Measurements from ENCODE around the gene KIF5C. TPM values are rescaled to one million over a fixed set of nuclear protein-coding genes. Genes with fewer than 3 reads are reported as not detected.

The KIF5C gene
- total RNA-seq, 1 experiment from 2014 or later = 1.5 TPM

- Mint-ChIP-seq H3K27ac (ENCODE audit: unreplicated experiment) (no peak overlapping the region), H3K4me3 (ENCODE audit: unreplicated experiment) (no peak overlapping the region), H3K4me1 (ENCODE audit: low read depth, unreplicated experiment) (no peaks in the 10 kb centered on the region), H3K9me3 (ENCODE audit: unreplicated experiment) (no peaks in the 10 kb centered on the region), H3K27me3 (ENCODE audit: insufficient read depth, unreplicated experiment) (no peaks in the 10 kb centered on the region), H3K36me3 (ENCODE audit: insufficient read depth, unreplicated experiment) (no peaks in the 10 kb centered on the region)
- POLR2A ChIA-PET = no interaction called here
- H3K36me3 ChIP-seq (ENCODE audit: control insufficient read depth, insufficient read depth, low read length) = no peaks in the 10 kb centered on the region
- H3K4me1 ChIP-seq = no peaks in the 10 kb centered on the region
- no peak for DNase-seq
- H3K4me3 ChIP-seq (ENCODE audit: low read depth, low read length) = no peak overlapping the region
- H3K9me3 ChIP-seq = peaks cover 6% of the 10 kb centered on the region; the same call in 1 of the 2 replicates
- CTCF ChIA-PET = no interaction called here
- no peak for TF ChIP-seq CTCF (IDR thresholded peaks at IDR 0.05; ENCODE audit: insufficient read depth in 1 of 2, low read depth in 1 of 2, low read length in 1 of 2, severe bottlenecking in 1 of 2, unreplicated experiment in 1 of 2)
- no peaks in the 10 kb centered on the region for H3K27me3 ChIP-seq (replicated peaks; ENCODE audit: control insufficient read depth, insufficient read depth, low read length)
- intact Hi-C loops (cut with micrococcal nuclease; ENCODE audit: unreplicated experiment) = no loop called here
- no TSS peak for BruUV-seq (replicated peaks)
These were observed 74.3 kb downstream of the KIF5C start for GRCh38 chr2:148949348-148949747.

- Mint-ChIP-seq H3K4me3 (ENCODE audit: unreplicated experiment) (no peak overlapping the region), H3K36me3 (ENCODE audit: insufficient read depth, unreplicated experiment) (no peaks in the 10 kb centered on the region), H3K9me3 (ENCODE audit: unreplicated experiment) (no peaks in the 10 kb centered on the region), H3K27ac (ENCODE audit: unreplicated experiment) (no peak overlapping the region), H3K27me3 (ENCODE audit: insufficient read depth, unreplicated experiment) (no peaks in the 10 kb centered on the region), H3K4me1 (ENCODE audit: low read depth, unreplicated experiment) (no peaks in the 10 kb centered on the region)
- Histone ChIP-seq H3K36me3 (ENCODE audit: control insufficient read depth, insufficient read depth, low read length) (no peaks in the 10 kb centered on the region), H3K27me3 (replicated peaks; ENCODE audit: control insufficient read depth, insufficient read depth, low read length) (peaks cover 1% of the 10 kb centered on the region; the same call in 1 of the 2 replicates), H3K4me3 (ENCODE audit: low read depth, low read length) (no peak overlapping the region), H3K9me3 (no peaks in the 10 kb centered on the region), H3K4me1 (no peaks in the 10 kb centered on the region)
- no peak for TF ChIP-seq CTCF (IDR thresholded peaks at IDR 0.05; ENCODE audit: insufficient read depth in 1 of 2, low read depth in 1 of 2, low read length in 1 of 2, severe bottlenecking in 1 of 2, unreplicated experiment in 1 of 2)
- POLR2A ChIA-PET = no interaction called here
- intact Hi-C loops (cut with micrococcal nuclease; ENCODE audit: unreplicated experiment) = no loop called here
- no peak for DNase-seq
- BruUV-seq (replicated peaks) = no TSS peak
- CTCF ChIA-PET = no interaction called here
These were observed 77.6 kb downstream of the KIF5C start for GRCh38 chr2:148952621-148953020.

- no peak overlapping the region for H3K4me3 Mint-ChIP-seq (ENCODE audit: unreplicated experiment)
- no peak overlapping the region for H3K27ac Mint-ChIP-seq (ENCODE audit: unreplicated experiment)
- Histone ChIP-seq H3K4me3 (ENCODE audit: low read depth, low read length) (no peak overlapping the region), H3K9me3 (no peaks in the 10 kb centered on the region), H3K27me3 (replicated peaks; ENCODE audit: control insufficient read depth, insufficient read depth, low read length) (peaks cover 1% of the 10 kb centered on the region; the same call in 1 of the 2 replicates), H3K4me1 (no peaks in the 10 kb centered on the region), H3K36me3 (ENCODE audit: control insufficient read depth, insufficient read depth, low read length) (no peaks in the 10 kb centered on the region)
- TF ChIP-seq CTCF (IDR thresholded peaks at IDR 0.05; ENCODE audit: insufficient read depth in 1 of 2, low read depth in 1 of 2, low read length in 1 of 2, severe bottlenecking in 1 of 2, unreplicated experiment in 1 of 2) = no peak
- no peaks in the 10 kb centered on the region for H3K36me3 Mint-ChIP-seq (ENCODE audit: insufficient read depth, unreplicated experiment)
- BruUV-seq (replicated peaks) = no TSS peak
- ChIA-PET CTCF (no interaction called here), POLR2A (no interaction called here)
- no peaks in the 10 kb centered on the region for H3K4me1 Mint-ChIP-seq (ENCODE audit: low read depth, unreplicated experiment)
- intact Hi-C loops (cut with micrococcal nuclease; ENCODE audit: unreplicated experiment) = no loop called here
- H3K27me3 Mint-ChIP-seq (ENCODE audit: insufficient read depth, unreplicated experiment) = no peaks in the 10 kb centered on the region
- no peaks in the 10 kb centered on the region for H3K9me3 Mint-ChIP-seq (ENCODE audit: unreplicated experiment)
- no peak for DNase-seq
These were observed 78.4 kb downstream of the KIF5C start for GRCh38 chr2:148953426-148953825.

Data from Caco-2 (cell line).